Fibroblast of villous mesenchyme (primary cell): ENCODE results near the gene XPO1. TPM values are rescaled to one million over a fixed set of nuclear protein-coding genes. Genes with fewer than 3 reads are reported as not detected.

ENCODE experiments used
- DNase-seq: peaks from one replicate; pipeline ENCODE4 v3.0.0-alpha.2; 2010; ENCODE audit warnings: low read depth
- H3K4me3 ChIP-seq: 2 replicates; pipeline ENCODE4 v1.5.1; 2011; ENCODE audit warnings: low read depth, mild to moderate bottlenecking, low read length
- CTCF ChIP-seq: IDR thresholded peaks from 2 replicates; pipeline ENCODE4 v1.5.1; 2012; ENCODE audit warnings: low read depth, mild to moderate bottlenecking, low read length; ENCODE audit not compliant: insufficient read depth
- total RNA-seq: library from RNA; depleted of rRNA; stranded (reverse); fragments of >200 nt; gene quantifications from 2 replicates; pipeline ENCODE4 v1.2.3, GENCODE V29; 2012

XPO1 gene
- total RNA-seq, 1 donor: 282 TPM

DNA sequence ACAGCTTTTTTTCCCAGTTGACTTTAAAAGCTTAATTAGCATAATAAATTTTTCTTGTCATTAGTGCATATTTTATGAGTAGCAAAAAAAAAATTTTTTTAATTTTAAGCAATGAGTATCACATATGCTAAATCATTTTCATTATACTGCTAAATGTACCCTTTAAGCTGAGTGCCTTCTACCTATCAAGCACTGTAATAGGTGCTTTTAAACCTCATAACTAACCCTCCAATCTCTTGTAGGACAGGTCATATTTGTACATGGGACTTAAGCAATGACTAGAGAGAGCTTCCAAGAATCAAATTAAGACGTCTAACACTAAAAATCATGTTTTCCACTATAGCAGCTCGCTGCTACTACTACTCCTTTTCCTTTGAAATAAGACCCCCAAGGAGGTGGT is 7.4 kb downstream of the XPO1 start:
- no peak for TF ChIP-seq CTCF
- no peak for DNase-seq
- no peak overlapping the region for H3K4me3 ChIP-seq

GRCh38 chr2:61529944-61530735 is 8.0 kb downstream of the XPO1 start:
- no peak for TF ChIP-seq CTCF
- no peak overlapping the region for H3K4me3 ChIP-seq
- DNase-seq: no peak

GRCh38 chr2:61520261-61520660 is 17.9 kb downstream of the XPO1 start:
- no peak for TF ChIP-seq CTCF
- no peak for DNase-seq
- H3K4me3 ChIP-seq: no peak overlapping the region

DNA sequence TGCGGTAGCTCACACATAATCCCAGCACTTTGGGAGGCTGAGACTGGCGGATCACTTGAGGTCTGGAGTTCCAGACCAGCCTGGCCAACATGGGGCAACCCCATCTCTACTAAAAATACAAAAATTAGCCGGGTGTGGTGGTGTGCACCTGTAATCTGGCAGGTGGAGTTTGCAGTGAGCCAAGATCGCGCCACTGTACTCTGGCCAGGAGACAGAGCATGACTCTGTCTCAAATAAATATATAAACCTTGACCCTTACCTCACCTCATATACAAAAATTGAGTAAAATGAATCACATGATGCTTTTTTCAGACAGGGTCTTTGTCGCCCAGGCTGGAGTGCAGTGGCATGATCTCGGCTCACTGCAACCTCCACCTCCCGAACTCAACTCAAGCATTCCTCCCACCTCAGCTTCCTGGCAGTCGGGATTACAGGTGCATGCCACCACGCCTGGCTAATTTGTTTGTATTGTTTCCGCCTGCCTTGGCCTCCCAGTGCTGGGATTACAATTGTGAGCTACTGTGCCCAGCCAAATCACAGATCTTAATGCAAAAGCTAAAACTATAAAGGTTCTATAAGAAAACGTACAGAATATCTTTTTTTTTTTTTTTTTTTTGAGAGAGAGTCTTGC is 25.3 kb downstream of the XPO1 start:
- no peak for TF ChIP-seq CTCF
- H3K4me3 ChIP-seq: no peak overlapping the region
- no peak for DNase-seq

DNA sequence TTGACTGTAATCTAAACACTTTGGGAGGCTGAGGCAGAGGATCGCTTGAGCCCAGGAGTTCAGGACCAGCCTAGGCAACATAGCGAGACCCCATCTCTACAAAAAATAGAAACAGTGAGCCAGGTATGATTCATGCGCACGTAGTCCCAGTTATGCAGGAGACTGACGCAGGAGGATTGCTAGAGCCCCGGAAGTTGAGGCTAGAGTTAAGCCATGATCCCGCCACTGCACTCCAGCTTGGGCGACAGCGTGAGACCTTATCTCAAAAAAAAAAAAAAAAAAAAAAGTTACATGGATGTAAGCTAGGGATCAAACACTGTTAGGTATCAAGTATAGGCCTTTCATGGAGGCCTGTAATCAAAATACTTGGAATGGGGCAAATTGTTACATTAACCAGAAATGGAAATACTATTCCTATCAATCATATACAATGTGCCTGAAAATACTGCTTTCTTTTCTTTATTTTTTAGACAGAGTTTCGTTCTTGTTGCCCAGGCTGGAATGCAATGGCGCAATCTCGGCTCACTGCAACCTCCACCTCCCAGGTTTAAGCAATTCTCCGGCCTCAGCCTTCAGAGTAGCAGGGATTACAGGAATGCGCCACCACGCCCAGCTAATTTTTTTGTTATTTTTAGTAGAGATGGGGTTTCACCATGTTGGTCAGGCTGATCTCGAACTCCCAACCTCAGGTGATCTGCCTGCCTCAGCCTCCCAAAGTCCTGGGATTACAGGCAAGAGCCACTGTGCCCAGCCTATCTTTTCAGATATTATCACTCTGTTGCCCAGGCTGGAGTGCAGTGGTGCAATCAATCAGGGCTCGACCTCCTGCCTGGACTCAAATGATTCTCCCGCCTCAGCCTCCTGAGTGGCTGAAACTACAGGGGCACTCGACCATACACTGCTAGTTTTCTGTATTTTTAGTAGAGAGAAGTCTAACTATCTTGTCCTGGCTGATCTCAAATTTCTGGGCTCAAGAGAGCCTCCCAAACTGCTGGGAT is 27.2 kb downstream of the XPO1 start:
- no peak overlapping the region for H3K4me3 ChIP-seq
- TF ChIP-seq CTCF: no peak
- DNase-seq: no peak

DNA sequence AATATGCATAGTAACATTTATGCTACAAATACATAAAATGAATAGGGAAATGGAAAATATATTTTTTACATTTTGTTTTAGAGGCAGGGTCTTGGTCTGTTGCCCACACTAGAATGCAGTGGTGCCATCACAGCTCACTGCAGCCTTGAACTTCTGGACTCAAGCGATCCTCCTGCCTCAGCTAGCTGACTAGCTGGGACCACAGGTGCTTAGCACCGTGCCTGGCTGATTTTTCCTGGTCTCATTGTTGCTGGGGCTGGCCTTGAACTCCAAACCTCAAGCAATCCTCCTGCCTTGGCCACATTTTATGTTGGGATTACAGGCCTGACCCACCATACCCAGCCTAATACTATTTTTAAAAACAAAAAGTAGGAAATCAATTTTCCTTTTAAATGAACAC is 33.2 kb downstream of the XPO1 start:
- TF ChIP-seq CTCF: no peak
- DNase-seq: no peak
- no peak overlapping the region for H3K4me3 ChIP-seq
